Measurements from ENCODE around the gene BCDIN3D.

- TF ChIP-seq ESRRA (CRISPR knock-in tag; IDR thresholded peaks at IDR 0.05; ENCODE audit: borderline replicate concordance), result no peak
- no peak for TF ChIP-seq ZNF121 (CRISPR knock-in tag; IDR thresholded peaks at IDR 0.05)
These were observed 505 bp upstream of the BCDIN3D start for GRCh38 chr12:49843411-49843810.

All from WTC11 (cell line).